RWPE2 (cell line): Measurements from ENCODE around the gene STAT3.

Source experiments
- ATAC-seq: fragments of 200-7000 bp; cut with Tn5 transposase; 3 replicates; pipeline ENCODE4 v1.9.1; 2021; ENCODE audit warnings: low read depth
- DNase-seq: peaks from one replicate; pipeline ENCODE4 v3.0.0-alpha.2; 2020; ENCODE audit warnings: low spot score
- H3K27ac ChIP-seq: fragments of 450-650 bp; 2 replicates; pipeline ENCODE4 v1.5.1; 2017; ENCODE audit warnings: mild to moderate bottlenecking; ENCODE audit not compliant: poor library complexity, severe bottlenecking
- H3K27me3 ChIP-seq: fragments of 250-450 bp; sonication (Bioruptor Pico); 2 replicates; pipeline ENCODE4 v1.5.1; 2021; ENCODE audit warnings: mild to moderate bottlenecking, moderate library complexity; ENCODE audit not compliant: insufficient read depth, poor library complexity, severe bottlenecking
- H3K36me3 ChIP-seq: fragments of 250-450 bp; sonication (Bioruptor Pico); 2 replicates; pipeline ENCODE4 v1.5.1; 2020; ENCODE audit warnings: low read depth, mild to moderate bottlenecking, moderate library complexity
- H3K4me1 ChIP-seq: fragments of 250-450 bp; sonication (Bioruptor Pico); 2 replicates; pipeline ENCODE4 v1.5.1; 2021; ENCODE audit warnings: mild to moderate bottlenecking, moderate library complexity; ENCODE audit not compliant: insufficient read depth, poor library complexity, severe bottlenecking
- H3K4me3 ChIP-seq: fragments of 250-450 bp; sonication (Bioruptor Pico); 2 replicates; pipeline ENCODE4 v1.5.1; 2021; ENCODE audit warnings: mild to moderate bottlenecking, moderate library complexity; ENCODE audit not compliant: severe bottlenecking
- H3K9me3 ChIP-seq: fragments of 250-450 bp; sonication (Bioruptor Pico); 2 replicates; pipeline ENCODE4 v1.5.1; 2021; ENCODE audit warnings: mild to moderate bottlenecking, moderate library complexity; ENCODE audit not compliant: severe bottlenecking
- TF ChIP-seq, protein P1 (sequence below): fragments of 450-650 bp; IDR thresholded peaks from one replicate; pipeline ENCODE4 v1.5.1; 2017; ENCODE audit warnings: mild to moderate bottlenecking, moderate library complexity; ENCODE audit not compliant: poor library complexity, severe bottlenecking

STAT3 gene

DNA sequence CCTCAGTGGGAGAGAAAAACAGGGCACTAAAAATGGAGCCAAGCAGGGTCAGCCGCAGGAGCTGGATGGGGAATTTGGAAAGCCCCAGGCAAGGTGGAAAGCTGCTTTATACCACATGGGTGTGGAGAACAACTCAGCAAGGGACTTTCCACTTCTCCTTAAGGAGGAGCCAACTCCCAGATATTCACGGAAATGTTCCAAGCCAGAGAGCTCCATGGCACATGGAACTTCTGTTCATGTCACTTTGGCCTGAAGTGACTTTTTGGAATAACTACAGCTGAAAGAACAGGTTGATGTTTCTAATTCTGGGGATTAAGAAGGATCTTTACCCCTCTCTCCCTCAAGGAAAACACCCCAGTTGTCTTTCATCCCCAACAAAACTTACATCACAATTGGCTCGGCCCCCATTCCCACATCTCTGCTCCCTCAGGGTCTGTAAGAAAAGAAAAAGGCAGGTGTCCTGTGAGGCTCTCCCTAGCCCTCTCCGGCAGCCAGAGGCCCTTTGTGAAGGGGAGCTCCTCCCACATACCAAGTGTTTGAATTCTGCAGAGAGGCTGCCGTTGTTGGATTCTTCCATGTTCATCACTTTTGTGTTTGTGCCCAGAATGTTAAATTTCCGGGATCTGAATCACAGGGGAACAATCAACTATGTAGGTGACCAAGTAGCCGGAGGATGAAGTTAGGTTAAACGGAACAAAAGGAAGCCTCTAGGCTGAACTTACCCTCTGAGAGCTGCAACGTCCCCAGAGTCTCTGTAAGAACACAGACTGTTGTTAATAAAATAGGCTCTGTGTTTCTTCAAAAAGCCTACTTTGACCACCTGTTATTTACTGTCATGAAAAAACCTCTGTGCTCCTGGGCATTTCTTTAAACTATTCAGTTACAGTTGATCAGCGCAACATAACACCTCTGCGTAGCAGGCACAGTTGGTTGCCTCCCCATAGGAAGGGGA, 58.9 kb downstream of the STAT3 start:
- Histone ChIP-seq H3K27me3 (no peaks in the 10 kb centered on the region), H3K36me3 (peaks cover 51% of the 10 kb centered on the region), H3K27ac (peak overlapping the region; percentile 80), H3K4me3 (no peak overlapping the region), H3K4me1 (peaks cover 28% of the 10 kb centered on the region), H3K9me3 (no peaks in the 10 kb centered on the region)
- ATAC-seq (peak; percentile 64), DNase-seq (no peak)
- TF ChIP-seq, protein P1, sequence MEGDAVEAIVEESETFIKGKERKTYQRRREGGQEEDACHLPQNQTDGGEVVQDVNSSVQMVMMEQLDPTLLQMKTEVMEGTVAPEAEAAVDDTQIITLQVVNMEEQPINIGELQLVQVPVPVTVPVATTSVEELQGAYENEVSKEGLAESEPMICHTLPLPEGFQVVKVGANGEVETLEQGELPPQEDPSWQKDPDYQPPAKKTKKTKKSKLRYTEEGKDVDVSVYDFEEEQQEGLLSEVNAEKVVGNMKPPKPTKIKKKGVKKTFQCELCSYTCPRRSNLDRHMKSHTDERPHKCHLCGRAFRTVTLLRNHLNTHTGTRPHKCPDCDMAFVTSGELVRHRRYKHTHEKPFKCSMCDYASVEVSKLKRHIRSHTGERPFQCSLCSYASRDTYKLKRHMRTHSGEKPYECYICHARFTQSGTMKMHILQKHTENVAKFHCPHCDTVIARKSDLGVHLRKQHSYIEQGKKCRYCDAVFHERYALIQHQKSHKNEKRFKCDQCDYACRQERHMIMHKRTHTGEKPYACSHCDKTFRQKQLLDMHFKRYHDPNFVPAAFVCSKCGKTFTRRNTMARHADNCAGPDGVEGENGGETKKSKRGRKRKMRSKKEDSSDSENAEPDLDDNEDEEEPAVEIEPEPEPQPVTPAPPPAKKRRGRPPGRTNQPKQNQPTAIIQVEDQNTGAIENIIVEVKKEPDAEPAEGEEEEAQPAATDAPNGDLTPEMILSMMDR = peak; percentile 16

DNA sequence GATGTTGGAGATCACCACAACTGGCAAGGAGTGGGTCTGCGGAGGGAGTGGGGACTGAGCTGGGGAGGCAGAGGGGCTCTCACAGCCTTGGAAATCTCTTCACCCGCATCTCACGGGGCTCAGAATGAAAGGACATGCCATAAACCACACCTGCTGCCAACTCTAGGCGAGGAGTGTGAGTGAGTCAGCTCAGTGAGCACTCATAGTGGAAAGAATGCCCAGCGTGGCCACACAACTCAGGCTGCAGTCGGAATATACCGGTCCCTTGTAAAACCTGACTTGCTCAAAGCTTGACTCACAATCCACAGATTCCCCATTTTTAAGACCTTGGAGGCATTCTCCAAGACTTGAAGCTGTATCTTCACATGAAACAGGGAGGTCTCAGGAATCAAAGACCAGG, 63.2 kb downstream of the STAT3 start:
- ATAC-seq = peak; percentile 77
- Histone ChIP-seq H3K4me1 (peaks cover 32% of the 10 kb centered on the region), H3K9me3 (no peaks in the 10 kb centered on the region), H3K27me3 (no peaks in the 10 kb centered on the region), H3K36me3 (peaks cover 62% of the 10 kb centered on the region), H3K4me3 (no peak overlapping the region), H3K27ac (peak overlapping the region; percentile 92)
- TF ChIP-seq, protein P1 = no peak
- DNase-seq = peak; percentile 88

DNA sequence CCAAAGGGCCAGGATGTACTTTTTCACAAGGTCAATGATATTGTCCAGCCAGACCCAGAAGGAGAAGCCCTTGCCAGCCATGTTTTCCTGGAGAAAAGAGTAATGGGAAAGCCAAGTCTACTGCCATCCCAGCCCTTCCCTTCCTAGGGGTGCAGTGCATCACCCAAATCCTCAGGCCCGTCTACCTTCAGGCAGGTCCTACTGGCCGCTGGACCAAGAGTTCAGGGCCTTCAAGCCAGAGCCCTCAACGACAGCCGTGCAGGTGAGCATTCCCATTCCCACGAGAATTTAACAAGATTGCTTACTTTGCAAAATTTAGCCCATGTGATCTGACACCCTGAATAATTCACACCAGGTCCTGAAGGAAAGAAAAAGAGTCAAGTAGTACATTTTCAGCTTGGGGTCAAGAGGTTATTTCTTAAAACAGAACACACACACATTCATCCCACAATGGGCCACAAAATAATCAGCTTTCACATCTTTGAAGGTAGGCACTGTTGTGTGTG, 64.9 kb downstream of the STAT3 start:
- TF ChIP-seq, protein P1 = no peak
- H3K36me3 ChIP-seq = peaks cover 65% of the 10 kb centered on the region
- peaks cover 20% of the 10 kb centered on the region for H3K4me1 ChIP-seq
- DNase-seq (no peak), ATAC-seq (no peak)
- H3K4me3 ChIP-seq = no peak overlapping the region
- no peaks in the 10 kb centered on the region for H3K9me3 ChIP-seq
- H3K27ac ChIP-seq = peak overlapping the region; percentile 92
- no peaks in the 10 kb centered on the region for H3K27me3 ChIP-seq

DNA sequence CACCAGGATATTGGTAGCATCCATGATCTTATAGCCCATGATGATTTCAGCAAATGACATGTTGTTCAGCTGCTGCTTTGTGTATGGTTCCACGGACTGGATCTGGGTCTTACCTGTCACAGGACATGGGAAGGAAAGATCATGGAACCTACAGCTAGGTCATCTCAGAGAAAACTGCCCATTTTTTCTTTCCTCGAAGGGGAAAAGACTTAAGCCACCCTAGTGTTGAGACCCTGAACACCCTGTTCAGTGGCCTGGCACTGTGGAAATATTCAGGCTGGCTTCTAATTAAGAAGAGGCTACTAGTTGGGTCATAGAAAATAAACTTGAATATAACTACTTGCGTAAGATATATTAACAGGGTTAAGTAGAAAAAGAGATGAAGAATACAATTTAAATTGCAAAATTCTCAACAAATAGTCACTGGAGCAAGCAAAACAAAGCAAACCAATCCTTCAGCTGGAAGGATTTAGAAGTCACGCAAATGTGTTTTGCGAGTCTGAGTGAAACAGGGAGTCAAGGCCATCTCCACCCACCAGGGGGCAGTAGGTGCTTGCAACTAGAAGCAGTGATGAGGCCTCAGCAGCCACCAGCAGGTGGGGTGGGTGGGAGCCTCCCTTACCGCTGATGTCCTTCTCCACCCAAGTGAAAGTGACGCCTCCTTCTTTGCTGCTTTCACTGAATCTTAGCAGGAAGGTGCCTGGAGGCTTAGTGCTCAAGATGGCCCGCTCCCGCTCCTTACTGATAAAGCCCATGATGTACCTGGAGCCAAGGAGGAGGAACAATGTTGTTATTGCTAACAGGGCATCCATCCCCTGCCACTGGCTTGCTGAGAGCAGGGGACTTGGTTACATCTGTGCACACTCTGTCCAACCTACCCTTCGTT, 65.6 kb downstream of the STAT3 start:
- H3K27me3 ChIP-seq = no peaks in the 10 kb centered on the region
- peaks cover 61% of the 10 kb centered on the region for H3K36me3 ChIP-seq
- TF ChIP-seq, protein P1 = peak; percentile 98
- peak; percentile 64 for ATAC-seq
- peak overlapping the region; percentile 92 for H3K27ac ChIP-seq
- H3K9me3 ChIP-seq = no peaks in the 10 kb centered on the region
- H3K4me3 ChIP-seq = no peak overlapping the region
- peak; percentile 90 for DNase-seq
- peaks cover 20% of the 10 kb centered on the region for H3K4me1 ChIP-seq
